HG02938 (cell line): ENCODE measurements around the gene CXorf58.
A peak's percentile ranks its signal among the peaks of the same experiment; 100 is the strongest.
"Not testable (repeated sequence)": the region's sequence is repeated elsewhere in the genome, so short reads cannot be mapped to it uniquely, and the experiment has no call there.

Experiments
- ATAC-seq: cut with Tn5 transposase; IDR thresholded peaks from one replicate; pipeline ENCODE4 v1.9.1; 2021; ENCODE audit warnings: mild to moderate bottlenecking, moderate library complexity; ENCODE audit not compliant: unreplicated experiment

CXorf58 gene

GRCh38 chrX:23952984-23953907 is 45.4 kb downstream of the CXorf58 start:
- peak; percentile 94 for ATAC-seq

DNA sequence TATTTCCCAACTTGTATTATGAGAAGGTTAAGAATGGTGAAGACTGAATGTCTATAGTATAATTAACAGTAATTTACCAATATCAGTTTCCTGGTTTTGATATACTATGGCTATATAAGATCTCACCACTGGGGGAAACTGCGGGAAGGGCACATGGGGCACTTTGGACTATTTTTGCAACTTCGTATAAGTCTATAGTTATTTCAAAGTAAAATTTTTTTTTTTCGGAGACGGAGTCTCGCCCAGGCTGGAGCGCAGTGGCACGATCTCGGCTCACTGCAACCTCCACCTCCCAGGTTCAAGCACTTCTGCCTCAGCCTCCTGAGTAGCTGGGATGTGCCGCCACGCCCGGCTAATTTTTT is 46.1 kb downstream of the CXorf58 start:
- ATAC-seq: no peak

DNA sequence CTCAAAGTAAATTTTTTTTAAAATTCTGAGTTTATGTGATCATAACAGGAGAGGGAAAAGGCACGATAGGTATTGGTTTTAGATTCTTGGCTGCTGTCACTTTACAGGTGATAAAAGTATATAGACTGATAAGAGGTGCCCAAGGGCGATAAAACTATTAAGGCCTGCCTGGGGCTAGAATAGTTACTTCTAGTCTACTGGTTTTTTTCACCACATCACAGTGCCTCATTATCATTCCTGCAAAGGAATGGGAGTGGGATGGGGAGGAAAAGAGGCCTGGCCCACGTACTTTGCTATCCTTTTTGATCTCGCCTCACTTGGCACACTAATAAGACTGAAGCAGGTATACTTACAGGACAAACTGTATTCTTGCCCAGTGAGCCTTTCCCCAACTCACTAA is 46.6 kb downstream of the CXorf58 start:
- no peak for ATAC-seq

DNA sequence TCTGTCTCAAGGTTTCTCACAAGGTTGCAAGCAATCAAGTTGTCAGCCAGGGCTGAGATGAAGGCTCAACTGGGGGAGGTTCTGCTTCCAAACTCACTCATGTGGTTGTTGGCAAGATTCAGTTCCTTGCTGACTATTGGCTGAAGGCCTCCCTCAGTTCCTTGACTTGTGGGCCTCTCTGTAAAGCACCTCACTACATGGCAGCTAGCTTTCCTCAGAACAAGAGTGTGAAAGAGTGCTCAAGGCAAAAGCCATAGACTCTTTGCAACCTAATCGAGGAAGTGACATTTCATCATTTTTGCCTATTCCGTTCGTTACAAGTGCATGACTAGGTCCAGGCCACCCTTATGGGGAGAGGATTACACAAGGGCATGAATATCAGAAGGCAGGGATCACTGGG is 52.0 kb downstream of the CXorf58 start:
- no peak for ATAC-seq

- ATAC-seq: no peak
Observed at GRCh38 chrX:23964191-23964590, 56.4 kb downstream of the CXorf58 start.

- not testable (repeated sequence) for ATAC-seq
Observed at GRCh38 chrX:23965630-23966029, 57.8 kb downstream of the CXorf58 start.

DNA sequence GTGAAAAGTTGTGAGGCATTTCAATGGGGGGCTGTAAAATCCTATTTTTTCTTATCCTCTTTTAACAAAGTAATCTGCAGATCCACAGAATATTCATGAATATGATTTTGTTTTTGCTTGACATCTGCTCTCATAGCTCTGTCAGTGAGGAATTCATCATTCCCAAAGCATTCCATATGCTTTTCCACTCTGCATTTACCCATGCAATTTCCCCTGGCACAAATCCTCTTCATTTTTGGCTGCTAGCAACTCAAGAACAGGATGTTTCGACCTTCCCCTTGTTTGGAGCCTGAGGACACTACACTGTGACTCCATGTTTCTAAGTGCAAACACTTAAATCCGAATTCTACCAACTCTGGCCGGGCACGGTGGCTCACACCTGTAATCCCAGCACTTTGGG is 70.7 kb downstream of the CXorf58 start:
- no peak for ATAC-seq

- no peak for ATAC-seq
Observed at GRCh38 chrX:23980011-23980441, 72.2 kb downstream of the CXorf58 start.

GRCh38 chrX:23981222-23981621 is 73.4 kb downstream of the CXorf58 start:
- no peak for ATAC-seq

DNA sequence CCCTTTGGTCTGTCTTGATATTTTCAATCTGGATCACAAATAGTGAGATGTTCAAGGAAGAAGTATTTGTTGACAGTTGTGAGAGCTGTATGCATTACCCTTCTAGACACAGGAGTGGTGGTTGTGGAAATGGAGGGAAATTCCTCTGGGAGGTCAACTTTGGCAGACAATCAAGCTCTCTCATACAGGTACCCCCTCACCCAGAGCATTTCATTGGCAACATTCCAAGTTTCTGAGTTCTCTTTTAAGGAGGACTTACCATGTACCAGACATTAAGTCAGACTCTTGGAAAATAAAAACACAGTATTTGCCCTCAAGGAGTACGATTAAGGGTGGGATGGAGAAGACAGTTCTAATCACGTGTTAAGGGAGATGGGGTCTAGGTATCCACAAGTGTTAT is 73.9 kb downstream of the CXorf58 start:
- no peak for ATAC-seq

- ATAC-seq: no peak
Observed at GRCh38 chrX:23982891-23983290, 75.1 kb downstream of the CXorf58 start.
